PFSK-1 (cell line): ENCODE measurements around the gene CPT1B.

Experiments used
- FOXP2 ChIP-seq: optimal IDR thresholded peaks from 2 replicates; pipeline ENCODE3; 2011; ENCODE audit warnings: borderline replicate concordance, control low read depth, inconsistent platforms; ENCODE audit not compliant: insufficient read depth; ENCODE audit errors: extremely low read length, extremely low read depth
- POLR2AphosphoS5 ChIP-seq: IDR thresholded peaks from 2 replicates; pipeline ENCODE4 v1.6.1; 2012; ENCODE audit warnings: low read depth, mild to moderate bottlenecking, control low read depth, low read length, moderate library complexity
- REST ChIP-seq, 2 experiments: IDR thresholded peaks; 2 replicates each; pipeline versions ENCODE4 v1.6.1 to v1.8.0; 2011 to 2012; ENCODE audit warnings: low read depth in 2 of 2, low read length in 2 of 2, control low read depth in 1 of 2, inconsistent platforms in 1 of 2, mild to moderate bottlenecking in 1 of 2, moderate library complexity in 1 of 2; ENCODE audit not compliant: insufficient read depth in 1 of 2
- SIN3A ChIP-seq: IDR thresholded peaks from 2 replicates; pipeline ENCODE4 v1.6.1; 2012; ENCODE audit warnings: mild to moderate bottlenecking, low read length, moderate library complexity, borderline replicate concordance; ENCODE audit not compliant: insufficient read depth
- TAF1 ChIP-seq: IDR thresholded peaks from 2 replicates; pipeline ENCODE4 v1.6.1; 2012; ENCODE audit warnings: low read length, control low read depth, borderline replicate concordance; ENCODE audit not compliant: insufficient read depth

CPT1B gene

GRCh38 chr22:50548040-50548920 lies 29.9 kb downstream of the CPT1B start:
- TF ChIP-seq FOXP2 (no peak), TAF1 (no peak), REST (IDR thresholded peaks at IDR 0.05; ENCODE audit: insufficient read depth in 1 of 2, low read depth in 2 of 2, low read length in 2 of 2) (no peak), SIN3A (no peak), POLR2AphosphoS5 (no peak)

- TF ChIP-seq SIN3A (no peak), POLR2AphosphoS5 (no peak), REST (IDR thresholded peaks at IDR 0.05; ENCODE audit: insufficient read depth in 1 of 2, low read depth in 2 of 2, low read length in 2 of 2) (no peak), TAF1 (no peak), FOXP2 (no peak)
Observed at GRCh38 chr22:50547263-50547985, 30.8 kb downstream of the CPT1B start.

GRCh38 chr22:50546326-50547262 lies 31.6 kb downstream of the CPT1B start:
- TF ChIP-seq TAF1 (no peak), REST (IDR thresholded peaks at IDR 0.05; ENCODE audit: insufficient read depth in 1 of 2, low read depth in 2 of 2, low read length in 2 of 2) (no peak), SIN3A (no peak), POLR2AphosphoS5 (no peak), FOXP2 (no peak)

- no peak for TF ChIP-seq REST (IDR thresholded peaks at IDR 0.05; ENCODE audit: insufficient read depth in 1 of 2, low read depth in 2 of 2, low read length in 2 of 2)
- TF ChIP-seq FOXP2 = no peak
- no peak for TF ChIP-seq POLR2AphosphoS5
Observed at GRCh38 chr22:50545522-50546325, 32.5 kb downstream of the CPT1B start, which contains the start of gene KLHDC7B. Gene KLHDC7B (plus strand): TSS chr22:50545899. CDS start chr22:50546244, 345 bp downstream.
